ENCODE measurements around the gene CCDC85C. TPM values are rescaled to one million over a fixed set of nuclear protein-coding genes. Genes with fewer than 3 reads are reported as not detected.

CCDC85C gene
- total and polyA plus RNA-seq, 2 of the 8 experiments (the other 6 are each of a cell fraction or from before 2014, with no cell fraction given): 16.8 to 35.8 TPM

- no peak overlapping the region for H4K8ac ChIP-seq (ENCODE audit: extremely low read depth, insufficient read depth, low read length)
- H3K79me1 ChIP-seq (ENCODE audit: low read depth, low read length): no peaks in the 10 kb centered on the region
- H3K27me3 ChIP-seq (replicated peaks in 1 of 4; ENCODE audit: control insufficient read depth in 3 of 4, extremely low read depth in 1 of 4, insufficient read depth in 3 of 4, low read length in 3 of 4): no peaks in the 10 kb centered on the region
- no peak overlapping the region for H4K5ac ChIP-seq (ENCODE audit: insufficient read length, low read depth, low read length)
- no peak overlapping the region for H2BK12ac ChIP-seq (ENCODE audit: low read depth, low read length)
- H3K23ac ChIP-seq (ENCODE audit: insufficient read length): no peak overlapping the region
- no peak overlapping the region for H2AK5ac ChIP-seq (ENCODE audit: low read depth, low read length)
- no peak overlapping the region for H3K14ac ChIP-seq (ENCODE audit: insufficient read length)
- H3K4me2 ChIP-seq (ENCODE audit: insufficient read depth in 1 of 2, low read depth in 2 of 2, low read length in 2 of 2): no peak overlapping the region
- H3K56ac ChIP-seq (replicated peaks; ENCODE audit: insufficient read length, low read depth, low read length): no peak overlapping the region
- FAIRE-seq (no peak), DNase-seq (ENCODE audit: low read depth in 1 of 2, low spot score in 2 of 2) (no peak)
- no peak overlapping the region for H3K18ac ChIP-seq (ENCODE audit: extremely low read depth, low read length)
- H3K9ac ChIP-seq (replicated peaks in 1 of 4; ENCODE audit: extremely low read depth in 1 of 4, low read depth in 3 of 4, low read length in 3 of 4): no peak overlapping the region
- no peaks in the 10 kb centered on the region for H3K23me2 ChIP-seq (ENCODE audit: low read depth, low read length)
- peaks cover 4 to 11% (median 8%) of the 10 kb centered on the region in 4 experiments; a peak in 5 of 8 replicates for H3K36me3 ChIP-seq (ENCODE audit: control insufficient read depth in 2 of 4, insufficient read depth in 4 of 4, low read length in 3 of 4)
- peaks cover 0 to 18% (median 12%) of the 10 kb centered on the region in 4 experiments; a peak in 5 of 7 replicates for H3K4me1 ChIP-seq (replicated peaks in 1 of 4; ENCODE audit: control insufficient read depth in 3 of 4, insufficient read depth in 4 of 4, low read length in 3 of 4)
- ChIA-PET POLR2A (ENCODE audit: partially characterized antibody) (no interaction called here), CTCF (ENCODE audit: partially characterized antibody) (interaction anchor here (0.8 to 5.2 kb wide), 4 partner anchors 9 to 66 kb away, joined by 3 to 19 read pairs (median 10); no protein-coding TSS in a partner anchor)
- H2BK120ac ChIP-seq (replicated peaks; ENCODE audit: low read depth, low read length): no peak overlapping the region
- TF ChIP-seq NRF1 (IDR thresholded peaks at IDR 0.05; ENCODE audit: low read depth, low read length) (no peak), BCL11A (IDR thresholded peaks at IDR 0.05; ENCODE audit: low read depth in 2 of 2, low read length in 2 of 2) (no peak), CEBPB (IDR thresholded peaks at IDR 0.05; ENCODE audit: low read depth, low read length) (no peak), POLR2AphosphoS5 (IDR thresholded peaks at IDR 0.05; ENCODE audit: low read depth, low read length) (no peak), RNF2 (IDR thresholded peaks at IDR 0.05; ENCODE audit: borderline replicate concordance, low read depth, low read length, missing control alignments, poor library complexity, severe bottlenecking) (no peak), TEAD4 (IDR thresholded peaks at IDR 0.05; ENCODE audit: low read depth, low read length) (no peak), EZH2 (IDR thresholded peaks at IDR 0.05; ENCODE audit: low read depth, low read length, severe bottlenecking) (no peak), E2F6 (IDR thresholded peaks at IDR 0.05) (no peak), HDAC6 (IDR thresholded peaks at IDR 0.05; ENCODE audit: low read depth, low read length) (no peak), BRCA1 (IDR thresholded peaks at IDR 0.05; ENCODE audit: low read depth, low read length) (no peak), ASH2L (IDR thresholded peaks at IDR 0.05; ENCODE audit: low read length) (no peak)
- TF ChIP-seq, protein P1, sequence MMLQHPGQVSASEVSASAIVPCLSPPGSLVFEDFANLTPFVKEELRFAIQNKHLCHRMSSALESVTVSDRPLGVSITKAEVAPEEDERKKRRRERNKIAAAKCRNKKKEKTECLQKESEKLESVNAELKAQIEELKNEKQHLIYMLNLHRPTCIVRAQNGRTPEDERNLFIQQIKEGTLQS (IDR thresholded peaks at IDR 0.05; ENCODE audit: insufficient read depth, low read depth, low read length): no peak
- H3K79me2 ChIP-seq (ENCODE audit: control insufficient read depth in 1 of 2, insufficient read depth in 2 of 2, low read length in 2 of 2): no peaks in the 10 kb centered on the region; a peak in 1 of 4 replicates
- 91% methylated on average over 5 of the region's 5 CpGs; no CpG with 5 or more reads in 1 of the 2 experiments for WGBS, 2 experiments (ENCODE audit: extremely low coverage in 1 of 2, insufficient coverage in 1 of 2, insufficient read length in 1 of 2, insufficient replicate concordance in 2 of 2, low coverage in 1 of 2, low lambda C conversion rate in 2 of 2, missing lambda C conversion rate in 1 of 2)
- no peak overlapping the region for H3K27ac ChIP-seq (ENCODE audit: low read depth, low read length)
- no peaks in the 10 kb centered on the region for H3K9me3 ChIP-seq (ENCODE audit: insufficient read depth in 2 of 2, low read depth in 1 of 2, low read length in 1 of 2)
- H2AFZ ChIP-seq (ENCODE audit: low read length): no peak overlapping the region
- no peak overlapping the region for H2BK15ac ChIP-seq (ENCODE audit: low read length)
- H2BK20ac ChIP-seq (ENCODE audit: low read length): no peak overlapping the region
- H4K91ac ChIP-seq (replicated peaks; ENCODE audit: insufficient read length, low read length): no peak overlapping the region
- H4K20me1 ChIP-seq (replicated peaks in 1 of 2; ENCODE audit: control insufficient read depth in 1 of 2, insufficient read depth in 2 of 2, low read length in 2 of 2): no peaks in the 10 kb centered on the region
- no peak overlapping the region for H3K4me3 ChIP-seq (ENCODE audit: extremely low read depth in 1 of 4, insufficient read depth in 2 of 4, low read depth in 3 of 4, low read length in 4 of 4)
- no peak overlapping the region for H2BK5ac ChIP-seq (ENCODE audit: low read depth, low read length)
- no peak overlapping the region for H3K4ac ChIP-seq (replicated peaks; ENCODE audit: insufficient read length, low read depth, low read length)
Measured at GRCh38 chr14:99459481-99460100, 144.4 kb downstream of the CCDC85C start.

All from H1 (cell line).